GM21423 (cell line): ENCODE results near the gene LTN1.

Experiments
- ATAC-seq: cut with Tn5 transposase; IDR thresholded peaks from one replicate; pipeline ENCODE4 v1.9.1; 2021; ENCODE audit warnings: mild to moderate bottlenecking, moderate library complexity; ENCODE audit not compliant: unreplicated experiment

LTN1 gene

DNA sequence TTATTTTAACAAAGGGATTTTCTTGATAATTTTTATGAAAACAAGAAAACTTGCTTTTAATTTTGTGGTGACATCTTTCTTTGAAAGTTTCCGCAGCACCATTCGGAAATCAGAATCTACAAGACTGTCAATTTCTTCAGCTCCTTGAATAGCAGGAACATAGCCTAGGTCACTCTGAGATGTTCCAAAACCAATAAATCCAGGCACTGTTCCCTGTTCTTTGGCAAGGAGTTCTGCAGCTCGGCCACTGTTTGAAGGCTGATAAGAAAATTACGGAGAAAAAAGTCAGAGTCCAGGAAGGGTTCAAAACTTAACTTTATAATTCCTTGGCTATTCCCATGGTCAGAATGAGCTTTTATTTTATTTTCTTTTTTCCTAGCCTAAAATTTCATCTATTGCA lies 6.0 kb downstream of the LTN1 start:
- ATAC-seq = no peak

DNA sequence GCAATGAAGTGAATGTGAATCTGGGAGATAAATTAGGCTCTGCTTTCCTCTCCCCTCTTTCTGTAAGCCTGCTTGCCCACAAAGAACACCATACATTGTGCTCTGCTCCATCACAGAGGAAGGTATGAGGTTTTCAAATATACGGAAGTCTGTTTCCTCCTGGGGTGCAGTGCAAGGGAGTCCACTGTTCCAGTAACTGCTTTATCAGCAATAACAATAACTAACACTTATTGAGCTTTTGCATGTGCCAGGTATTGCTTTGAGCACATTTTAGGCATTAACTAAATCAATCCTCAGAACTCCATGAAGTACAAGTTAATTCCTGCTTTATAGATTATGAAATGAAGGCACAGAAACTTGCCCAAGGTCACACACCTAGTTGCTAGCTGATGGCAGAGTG lies 10.0 kb downstream of the LTN1 start:
- no peak for ATAC-seq

DNA sequence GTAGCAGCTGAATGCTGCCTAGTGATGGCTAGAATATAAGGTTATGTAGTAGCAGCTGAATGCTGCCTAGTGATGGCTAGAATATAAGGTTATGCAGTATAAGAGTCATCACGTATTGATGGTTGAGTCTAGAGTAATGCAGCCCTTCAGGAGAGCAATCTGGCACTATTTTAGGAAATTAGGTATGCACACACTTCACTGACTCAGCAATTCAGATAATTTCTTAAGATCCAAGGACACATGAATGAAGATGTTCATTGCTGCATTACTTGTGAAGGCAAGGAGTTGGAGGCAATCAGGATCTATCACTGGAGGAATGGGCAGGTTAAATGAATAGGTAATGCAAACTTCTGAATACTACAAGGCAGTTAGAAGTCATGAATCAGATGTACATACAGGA lies 13.6 kb downstream of the LTN1 start:
- no peak for ATAC-seq

DNA sequence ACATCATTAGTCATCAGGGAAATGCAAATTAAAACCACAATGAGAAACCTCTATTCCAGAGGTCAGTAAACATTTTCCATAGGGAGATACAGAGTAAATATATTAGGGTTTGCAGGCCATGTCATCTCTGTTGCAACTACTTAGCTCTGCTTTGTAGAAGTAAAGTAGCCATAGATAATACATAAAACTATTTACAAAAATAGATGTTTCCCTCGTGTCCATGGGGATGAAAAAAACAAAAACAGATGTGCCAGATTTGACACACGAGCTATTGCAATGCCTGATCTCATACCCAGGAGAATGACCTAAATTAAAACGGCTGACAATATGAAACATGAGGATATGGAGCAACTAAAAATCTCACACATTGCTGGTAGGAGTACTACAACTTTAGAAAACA lies 17.3 kb downstream of the LTN1 start:
- no peak for ATAC-seq

DNA sequence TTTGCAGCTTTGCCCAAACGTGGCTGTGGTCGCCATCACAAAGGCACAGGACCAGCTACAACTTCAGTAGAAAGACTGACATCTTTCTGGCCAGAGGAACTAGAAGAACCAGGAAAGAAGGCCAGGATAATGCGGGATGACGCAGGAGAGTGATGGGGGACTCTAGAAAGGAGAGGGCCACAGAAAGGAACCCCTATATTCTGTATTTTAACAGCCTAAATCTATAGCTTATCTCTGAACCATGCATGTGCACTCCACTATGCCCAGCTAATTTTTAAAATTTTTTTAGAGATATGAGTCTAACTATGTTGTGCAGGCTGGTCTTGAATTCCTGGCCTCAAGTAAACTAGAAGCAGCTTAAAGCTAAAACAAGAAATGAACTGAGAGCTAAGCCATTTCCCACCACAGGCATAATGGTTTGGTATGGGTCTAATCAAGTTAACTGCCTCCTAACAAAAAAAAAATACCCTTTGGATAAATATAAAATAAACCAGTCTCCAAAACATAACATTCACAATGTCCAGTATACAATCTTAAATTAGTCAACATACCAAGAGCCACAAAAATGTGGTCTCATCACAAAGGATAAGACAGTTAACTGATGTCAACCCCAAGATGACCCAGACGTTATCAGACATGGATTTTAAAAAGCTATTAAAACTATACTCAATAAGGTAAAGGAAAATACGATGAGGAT lies 18.0 kb downstream of the LTN1 start:
- no peak for ATAC-seq

GRCh38 chr21:28972398-28972797 lies 20.3 kb downstream of the LTN1 start:
- no peak for ATAC-seq

GRCh38 chr21:28971171-28971570 lies 21.5 kb downstream of the LTN1 start:
- no peak for ATAC-seq

GRCh38 chr21:28963831-28964230 lies 28.8 kb downstream of the LTN1 start:
- no peak for ATAC-seq

GRCh38 chr21:28962465-28962864 lies 30.2 kb downstream of the LTN1 start:
- no peak for ATAC-seq

DNA sequence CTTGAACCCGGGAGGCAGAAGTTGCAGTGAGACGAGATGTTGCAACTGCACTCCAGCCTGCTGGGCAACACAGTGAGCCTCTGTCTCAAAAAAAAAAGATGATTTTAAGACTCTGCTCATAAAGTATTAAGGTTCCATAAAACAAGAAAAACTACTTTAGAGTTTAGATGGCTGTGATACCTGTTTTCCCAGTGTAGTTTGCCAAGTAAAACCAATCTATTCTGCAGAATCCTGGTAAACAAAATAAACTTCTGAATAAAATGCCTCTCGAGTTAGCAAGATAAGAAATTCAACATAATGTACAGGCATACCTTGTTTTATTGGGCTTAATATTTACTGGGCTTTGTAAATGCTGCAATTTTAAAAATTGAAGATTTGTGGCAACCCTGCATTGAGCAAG lies 30.8 kb downstream of the LTN1 start:
- ATAC-seq = no peak

DNA sequence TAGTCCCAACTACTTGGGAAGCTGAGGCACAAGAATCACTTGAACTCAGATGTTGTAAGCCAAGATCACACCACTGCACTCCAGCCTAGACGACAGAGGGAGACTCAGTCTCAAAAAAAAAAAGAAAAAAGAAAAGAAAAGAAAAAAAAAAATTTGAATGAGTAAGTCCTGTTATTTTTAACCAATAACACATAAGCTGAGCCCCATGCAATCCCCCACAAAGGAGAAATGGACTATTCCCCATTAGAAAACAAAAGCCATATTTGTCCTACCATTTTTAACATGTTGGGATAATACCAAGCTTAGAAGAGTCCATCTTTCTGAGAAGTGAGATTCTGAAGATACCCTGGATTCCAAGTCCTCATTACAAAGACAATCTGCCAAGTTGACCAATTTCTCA lies 32.4 kb downstream of the LTN1 start:
- no peak for ATAC-seq

GRCh38 chr21:28959367-28960099 lies 33.1 kb downstream of the LTN1 start:
- ATAC-seq = no peak

DNA sequence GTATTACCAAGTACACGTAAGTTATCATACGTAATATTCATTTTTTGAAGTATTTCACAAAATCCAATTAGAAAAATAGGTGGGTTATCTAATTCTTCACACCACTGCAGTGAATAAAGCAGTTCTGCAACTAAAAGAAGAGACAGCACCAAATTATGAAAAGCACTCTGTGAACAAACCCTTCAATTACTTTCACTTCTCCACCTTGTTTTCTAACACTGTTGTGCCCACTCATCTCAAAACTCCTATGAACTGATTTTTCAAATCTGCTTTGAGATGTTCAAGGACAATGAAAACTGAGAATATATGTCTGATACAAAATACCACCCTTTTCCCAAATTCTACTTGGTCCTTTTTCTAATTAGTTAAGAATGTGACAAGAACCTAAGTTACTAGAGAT lies 39.4 kb downstream of the LTN1 start:
- ATAC-seq = no peak

- no peak for ATAC-seq
Measured at GRCh38 chr21:28952686-28953085, 40.0 kb downstream of the LTN1 start.

DNA sequence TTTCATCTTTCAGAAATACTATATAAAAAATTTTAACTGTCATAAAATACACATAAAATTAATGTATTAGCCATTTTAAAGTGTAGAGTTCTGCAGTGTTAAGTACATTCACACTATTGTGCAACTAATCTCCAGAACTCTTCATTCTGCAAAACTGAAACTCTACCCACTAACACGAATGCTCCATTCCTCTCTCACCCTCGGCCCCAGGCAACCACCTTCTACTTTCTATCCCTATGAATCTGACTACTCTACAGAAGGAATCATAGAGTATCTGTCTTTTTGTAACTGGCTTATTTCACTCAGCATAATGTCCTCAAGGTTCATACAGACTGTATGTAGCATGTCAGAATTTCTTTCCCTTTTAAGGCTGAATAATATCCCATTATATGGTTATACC lies 43.4 kb downstream of the LTN1 start:
- no peak for ATAC-seq

GRCh38 chr21:28944296-28944695 lies 48.4 kb downstream of the LTN1 start:
- ATAC-seq = no peak

DNA sequence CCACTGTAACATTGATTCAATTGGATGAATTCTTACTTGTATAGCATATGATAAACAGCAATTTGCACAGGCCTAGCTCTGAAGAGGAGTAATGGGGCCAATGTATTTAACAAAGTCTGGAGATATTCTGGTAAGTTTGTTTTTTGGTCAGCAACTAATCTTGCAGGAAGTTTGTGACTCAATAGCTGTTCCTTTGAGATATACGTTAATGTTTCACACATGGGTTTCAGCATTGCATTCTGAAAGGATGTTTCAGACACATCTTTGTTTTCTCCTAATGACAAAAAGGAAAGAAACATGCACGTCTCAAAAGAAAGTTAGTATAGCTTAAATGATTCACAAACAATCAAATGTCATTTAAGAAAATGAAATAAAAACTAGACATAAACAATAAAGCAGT lies 49.0 kb downstream of the LTN1 start:
- no peak for ATAC-seq

DNA sequence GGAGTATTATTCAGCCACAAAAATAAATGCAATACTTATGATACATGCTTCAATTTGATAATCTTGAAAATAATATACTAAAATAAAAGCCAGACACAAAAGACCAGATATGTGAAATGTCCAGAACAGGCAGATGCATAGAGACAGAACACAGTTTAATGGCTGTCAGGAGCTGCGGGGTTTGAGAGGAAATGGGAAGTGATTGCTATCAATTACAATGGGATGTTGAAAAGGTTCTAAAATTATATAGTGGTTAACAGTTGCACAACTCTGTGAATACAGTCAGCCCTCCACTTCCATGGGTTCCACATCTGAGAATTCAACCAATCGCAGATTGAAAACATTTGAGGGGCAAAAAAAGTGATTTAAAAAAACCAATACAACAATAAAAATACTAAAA lies 54.0 kb downstream of the LTN1 start:
- no peak for ATAC-seq

GRCh38 chr21:28937737-28938136 lies 54.9 kb downstream of the LTN1 start:
- no peak for ATAC-seq

DNA sequence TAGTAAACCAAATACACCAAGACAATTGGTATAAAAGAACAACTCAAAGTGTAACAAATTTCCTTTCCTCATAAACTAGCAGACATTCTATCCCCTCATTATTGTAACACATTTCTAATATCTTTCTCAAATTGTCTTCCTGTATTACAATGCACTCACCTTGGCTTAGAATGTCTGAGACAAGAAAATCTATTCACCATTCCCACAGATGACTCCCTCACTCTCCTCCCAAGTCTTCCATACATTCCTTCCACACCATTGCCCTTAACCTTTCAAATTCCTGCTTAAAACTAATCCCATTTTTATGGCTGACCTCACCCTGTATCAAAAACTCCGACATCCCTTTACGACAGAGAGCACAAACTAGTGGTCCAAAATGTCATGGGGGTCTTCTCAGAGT lies 56.0 kb downstream of the LTN1 start:
- no peak for ATAC-seq

DNA sequence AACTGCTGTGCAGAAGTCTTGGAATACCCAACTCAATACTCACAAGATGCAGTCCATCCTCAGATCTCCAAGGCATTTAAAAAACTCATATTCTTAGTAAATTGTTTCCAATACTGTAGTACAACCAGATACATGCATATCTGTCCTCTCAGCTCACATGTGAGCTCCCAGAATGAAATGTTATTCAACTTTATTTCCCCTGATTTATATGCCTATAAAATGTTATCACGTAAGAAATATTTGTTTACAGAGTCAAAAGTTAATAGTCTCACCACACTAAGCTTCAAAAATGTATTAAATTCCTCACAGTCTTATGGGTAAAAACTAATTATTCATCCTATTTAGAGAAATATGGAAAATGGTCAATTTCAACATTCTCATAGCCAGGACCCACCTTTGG lies 56.6 kb downstream of the LTN1 start:
- no peak for ATAC-seq

GRCh38 chr21:28932717-28933116 lies 60.0 kb downstream of the LTN1 start:
- no peak for ATAC-seq
